PFSK-1 (cell line): ENCODE data around the gene TIAM2. TPM values are rescaled to one million over a fixed set of nuclear protein-coding genes. Genes with fewer than 3 reads are reported as not detected.

Source experiments
- FOXP2 ChIP-seq: optimal IDR thresholded peaks from 2 replicates; pipeline ENCODE3; 2011; ENCODE audit warnings: borderline replicate concordance, control low read depth, inconsistent platforms; ENCODE audit not compliant: insufficient read depth; ENCODE audit errors: extremely low read length, extremely low read depth
- POLR2AphosphoS5 ChIP-seq: IDR thresholded peaks from 2 replicates; pipeline ENCODE4 v1.6.1; 2012; ENCODE audit warnings: low read depth, mild to moderate bottlenecking, control low read depth, low read length, moderate library complexity
- REST ChIP-seq, 2 experiments: IDR thresholded peaks; 2 replicates each; pipeline versions ENCODE4 v1.6.1 to v1.8.0; 2011 to 2012; ENCODE audit warnings: low read depth in 2 of 2, low read length in 2 of 2, control low read depth in 1 of 2, inconsistent platforms in 1 of 2, mild to moderate bottlenecking in 1 of 2, moderate library complexity in 1 of 2; ENCODE audit not compliant: insufficient read depth in 1 of 2
- SIN3A ChIP-seq: IDR thresholded peaks from 2 replicates; pipeline ENCODE4 v1.6.1; 2012; ENCODE audit warnings: mild to moderate bottlenecking, low read length, moderate library complexity, borderline replicate concordance; ENCODE audit not compliant: insufficient read depth
- TAF1 ChIP-seq: IDR thresholded peaks from 2 replicates; pipeline ENCODE4 v1.6.1; 2012; ENCODE audit warnings: low read length, control low read depth, borderline replicate concordance; ENCODE audit not compliant: insufficient read depth
- polyA plus RNA-seq: library from polyadenylated mRNA; unstranded; fragments of >200 nt; gene quantifications from one replicate; pipeline ENCODE4 v1.2.1, GENCODE V29; 2012; ENCODE audit warnings: low read depth, missing spikeins; ENCODE audit not compliant: insufficient read length

Gene TIAM2
- 2.5 TPM for polyA plus RNA-seq

GRCh38 chr6:154995254-154996015 is at the start of gene TIAM2:
TIAM2 (plus strand) TSS chr6:154995315; CDS start chr6:155129224, 133,909 bp downstream.
- TF ChIP-seq POLR2AphosphoS5 (no peak), REST (IDR thresholded peaks at IDR 0.05; ENCODE audit: insufficient read depth in 1 of 2, low read depth in 2 of 2, low read length in 2 of 2) (no peak), SIN3A (no peak), TAF1 (no peak), FOXP2 (no peak)

- TF ChIP-seq REST (IDR thresholded peaks at IDR 0.05; ENCODE audit: insufficient read depth in 1 of 2, low read depth in 2 of 2, low read length in 2 of 2): no peak
Observed at GRCh38 chr6:154950979-154951344, 44.2 kb upstream of the TIAM2 start.

GRCh38 chr6:154951345-154952200 is 43.5 kb upstream of the TIAM2 start:
- TF ChIP-seq FOXP2 (no peak), SIN3A (no peak), REST (IDR thresholded peaks at IDR 0.05; ENCODE audit: insufficient read depth in 1 of 2, low read depth in 2 of 2, low read length in 2 of 2) (no peak), POLR2AphosphoS5 (no peak), TAF1 (no peak)

- TF ChIP-seq POLR2AphosphoS5 (no peak), SIN3A (no peak), REST (IDR thresholded peaks at IDR 0.05; ENCODE audit: insufficient read depth in 1 of 2, low read depth in 2 of 2, low read length in 2 of 2) (no peak), FOXP2 (no peak), TAF1 (no peak)
Observed at GRCh38 chr6:154953644-154954043, 41.5 kb upstream of the TIAM2 start.
